Ovary (tissue), 9 donors: ENCODE data around the gene HDGFL2. TPM values are rescaled to one million over a fixed set of nuclear protein-coding genes. Genes with fewer than 3 reads are reported as not detected.

Experiments
- DNase-seq, 5 donors: peaks; one replicate each; pipeline ENCODE4 v3.0.0-alpha.2; 2019 to 2020
- H3K27ac ChIP-seq, 2 donors: fragments of 200-600 bp; one replicate each; pipeline versions ENCODE4 v1.5.1 to v1.8.0; 2019 to 2022
- H3K27me3 ChIP-seq: fragments of 200-600 bp; one replicate; pipeline ENCODE4 v1.8.0; 2022
- H3K36me3 ChIP-seq: fragments of 200-600 bp; sonication (generic); one replicate; pipeline ENCODE4 v1.5.1; 2019
- H3K4me1 ChIP-seq: one replicate; pipeline ENCODE4 v1.8.1; 2013; ENCODE audit warnings: mild to moderate bottlenecking, moderate library complexity; ENCODE audit not compliant: insufficient read depth
- H3K4me3 ChIP-seq: fragments of 200-600 bp; sonication (generic); one replicate; pipeline ENCODE4 v1.5.1; 2017
- H3K9me3 ChIP-seq, 2 donors: fragments of 200-600 bp in 1 of 2; sonication (generic) in 1 of 2; one replicate each; pipeline versions ENCODE4 v1.5.1 to v1.8.1; 2013 to 2019; ENCODE audit warnings: mild to moderate bottlenecking in 1 of 2, moderate library complexity in 1 of 2
- CTCF ChIP-seq, 3 donors: fragments of 450-650 bp in 2 of 3; fragments of 200-600 bp in 1 of 3; IDR thresholded peaks; one replicate each; pipeline versions ENCODE4 v1.5.1 to v1.8.0; 2016 to 2022; ENCODE audit warnings: antibody characterized with exemption in 3 of 3, mild to moderate bottlenecking in 1 of 3
- EP300 ChIP-seq: sonication (generic); formaldehyde crosslinking; IDR thresholded peaks from one replicate; pipeline ENCODE4 v1.6.1; 2017; ENCODE audit warnings: antibody characterized with exemption
- POLR2A ChIP-seq: fragments of 450-650 bp; IDR thresholded peaks from one replicate; pipeline ENCODE4 v1.6.1; 2017; ENCODE audit warnings: antibody characterized with exemption, mild to moderate bottlenecking, moderate library complexity
- WGBS, 3 donors: extraction: QIAGEN DNeasy Blood & Tissue Kit in 1 of 3; methylation state at CpG; one replicate each; pipeline versions ENCODE4 v1.1.5 to v1.1.7; 2013 to 2017; 5-methylcytosine and 5-hydroxymethylcytosine counted together
- intact Hi-C, 4 donors: fragments of 100-400 bp; cut with DNase I; formaldehyde crosslinking; loops; one replicate each; pipeline versions ENCODE4 v1.11.0 to v1.15.1; 2022 to 2023
- polyA plus RNA-seq, 2 donors: library from polyadenylated mRNA; stranded (reverse); fragments of 200-250 nt in 1 of 2; fragments of 350-450 nt in 1 of 2; fragmentation: Illumina TruSeq in 1 of 2; extraction: RNeasy Lipid Tissue Mini Kit (QIAGEN cat#74804) in 1 of 2; gene quantifications; one replicate each; pipeline ENCODE4 v1.2.3, GENCODE V29; 2013 to 2014
- total RNA-seq, 7 donors: library from RNA; depleted of rRNA in 2 of 7; stranded (reverse); fragments of >200 nt in 2 of 7; fragmentation: NEBNext Ultra II Directional in 3 of 7; extraction: Animal tissue kit (Norgen Biotek cat#: 25700) in 3 of 7; gene quantifications; one replicate each; pipeline versions ENCODE4 v1.1.0 to v1.2.4, GENCODE V29; 2016 to 2023
- donor health status: DM: no; HTN: no; CAD: no; lungs with moderate emphysema.
- donor health status: DM: no; HTN: no; CAD: no.
- donor health status: Bipolar disorder and iron deficiency.
- donor health status: DM: yes; HTN: yes; CAD: no.
- donor health status: DM: no; HTN: no; CAD: no.
- donor health status: DM: yes; HTN: yes; CAD: no.

The HDGFL2 gene
- total and polyA plus RNA-seq, 9 donors: 28.5 to 77.2 (median 63.0) TPM

- 79 to 86% (median 82%) methylated on average over 30 of the region's 30 CpGs for WGBS, 3 donors
- Histone ChIP-seq H3K36me3 (no peaks in the 10 kb centered on the region), H3K27ac (no peak overlapping the region), H3K4me3 (no peak overlapping the region), H3K9me3 (no peaks in the 10 kb centered on the region), H3K4me1 (no peaks in the 10 kb centered on the region), H3K27me3 (no peaks in the 10 kb centered on the region)
- intact Hi-C loops: loop anchor here in 2 of 4 donors (10.0 kb wide), 1 partner anchor 184 kb away; no protein-coding TSS in a partner anchor
- TF ChIP-seq CTCF (IDR thresholded peaks at IDR 0.05) (no peak), EP300 (no peak), POLR2A (no peak)
- peak in 1 of 5 donors; percentile 43 for DNase-seq
These were observed 23.7 kb upstream of the HDGFL2 start for GRCh38 chr19:4448147-4448985.

GRCh38 chr19:4449022-4449638 is 23.0 kb upstream of the HDGFL2 start:
- no peaks in the 10 kb centered on the region for H3K4me1 ChIP-seq
- 67 to 69% (median 68%) methylated on average over 24 of the region's 24 CpGs for WGBS, 3 donors
- no peaks in the 10 kb centered on the region for H3K36me3 ChIP-seq

GRCh38 chr19:4449639-4450028 is 22.5 kb upstream of the HDGFL2 start:
- TF ChIP-seq POLR2A (no peak), CTCF (IDR thresholded peaks at IDR 0.05) (no peak), EP300 (no peak)
- H3K4me3 ChIP-seq: no peak overlapping the region
- H3K4me1 ChIP-seq: peaks cover under 1% of the 10 kb centered on the region
- no peaks in the 10 kb centered on the region for H3K27me3 ChIP-seq
- intact Hi-C loops: loop anchor here in 3 of 4 donors (5.0 to 10.0 kb wide), 2 partner anchors 185 to 1032 kb away; no protein-coding TSS in a partner anchor
- no peak for DNase-seq
- H3K36me3 ChIP-seq: no peaks in the 10 kb centered on the region
- no peaks in the 10 kb centered on the region for H3K9me3 ChIP-seq
- H3K27ac ChIP-seq: no peak overlapping the region
- WGBS, 3 donors: 87 to 92% (median 88%) methylated on average over 9 of the region's 9 CpGs

More at GRCh38 chr19:4449022-4449638, 23.0 kb upstream of the HDGFL2 start:
- intact Hi-C loops: loop anchor here in 2 of 4 donors (10.0 kb wide), 1 partner anchor 184 kb away; no protein-coding TSS in a partner anchor
- TF ChIP-seq POLR2A: no peak
- Histone ChIP-seq H3K27ac (no peak overlapping the region), H3K27me3 (no peaks in the 10 kb centered on the region), H3K4me3 (no peak overlapping the region), H3K9me3 (no peaks in the 10 kb centered on the region)
- peak in 4 of 5 donors; percentile 54 to 83 (median 64) for DNase-seq

GRCh38 chr19:4452230-4452990 is 19.7 kb upstream of the HDGFL2 start:
- no peak for TF ChIP-seq EP300
- TF ChIP-seq CTCF (IDR thresholded peaks at IDR 0.05): no peak
- no peak for TF ChIP-seq POLR2A
- Histone ChIP-seq H3K27ac (no peak overlapping the region), H3K36me3 (no peaks in the 10 kb centered on the region), H3K4me3 (no peak overlapping the region), H3K27me3 (no peaks in the 10 kb centered on the region), H3K4me1 (peaks cover 17% of the 10 kb centered on the region), H3K9me3 (no peaks in the 10 kb centered on the region)
- 86 to 90% (median 87%) methylated on average over 23 to 24 of the region's 24 CpGs for WGBS, 3 donors
- intact Hi-C loops: loop anchor here in 1 of 4 donors (5.0 kb wide), 1 partner anchor 1035 kb away; no protein-coding TSS in a partner anchor
- no peak for DNase-seq
